ENCODE results near the gene PROKR1.

The PROKR1 gene

GRCh38 chr2:68653034-68653433 lies 9.7 kb downstream of the PROKR1 start:
- DNase-seq (ENCODE audit: low spot score), result no peak
- in situ Hi-C loops (cut with MboI; ENCODE audit: low sequenced_read_pairs, unreplicated experiment), result no loop called here
- TF ChIP-seq CTCF (IDR thresholded peaks at IDR 0.05; ENCODE audit: borderline replicate concordance, control extremely low read depth, extremely low read depth, insufficient read depth, missing control alignments), result no peak

DNA sequence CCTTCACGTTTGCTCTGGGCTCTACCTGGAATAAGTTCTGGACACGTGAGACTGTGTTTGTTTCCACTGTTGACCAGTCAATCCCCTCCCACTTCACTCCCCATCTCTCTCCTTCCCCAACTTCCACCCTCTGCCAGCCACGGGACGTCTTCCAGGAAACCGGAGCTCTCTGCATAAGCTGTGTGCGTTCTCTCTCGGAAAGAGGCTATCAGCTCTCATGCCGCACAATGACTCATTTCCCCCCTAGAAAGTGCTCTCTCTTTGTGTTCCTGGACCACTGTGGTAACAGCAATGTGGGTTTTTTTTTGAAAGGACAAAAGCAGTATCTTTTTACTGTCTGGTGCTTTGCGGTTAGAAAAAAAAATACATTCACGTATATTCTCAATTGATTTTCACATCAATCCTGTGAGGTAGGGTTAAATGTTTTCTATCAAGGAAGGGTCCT lies 10.2 kb downstream of the PROKR1 start:
- in situ Hi-C loops (cut with MboI; ENCODE audit: low sequenced_read_pairs, unreplicated experiment), result no loop called here
- DNase-seq (ENCODE audit: low spot score), result peak; percentile 67
- TF ChIP-seq CTCF (IDR thresholded peaks at IDR 0.05; ENCODE audit: borderline replicate concordance, control extremely low read depth, extremely low read depth, insufficient read depth, missing control alignments), result no peak

- DNase-seq (ENCODE audit: low spot score), result no peak
- TF ChIP-seq CTCF (IDR thresholded peaks at IDR 0.05; ENCODE audit: borderline replicate concordance, control extremely low read depth, extremely low read depth, insufficient read depth, missing control alignments), result no peak
- in situ Hi-C loops (cut with MboI; ENCODE audit: low sequenced_read_pairs, unreplicated experiment), result no loop called here
Observed at GRCh38 chr2:68658266-68658665, 14.9 kb downstream of the PROKR1 start.

DNA sequence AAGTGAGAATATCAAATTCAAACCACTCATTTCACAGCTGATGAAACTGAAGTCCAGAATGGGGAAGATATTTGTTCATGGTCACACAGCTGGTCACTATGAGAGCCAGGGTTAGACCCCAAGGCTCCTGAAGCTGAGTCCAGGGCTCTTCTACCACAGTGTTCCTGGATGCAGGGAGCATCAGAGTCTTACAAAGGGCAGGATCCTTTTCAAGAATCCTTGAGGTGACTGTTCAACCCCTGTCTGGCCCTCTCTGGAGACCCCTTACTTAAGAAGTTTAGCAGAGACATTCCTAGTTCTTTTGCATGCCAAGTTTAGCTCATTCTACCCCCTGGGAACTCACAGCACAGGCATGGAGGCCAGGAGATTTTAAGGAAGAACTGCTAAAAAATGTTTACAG lies 15.7 kb downstream of the PROKR1 start:
- DNase-seq (ENCODE audit: low spot score), result no peak
- in situ Hi-C loops (cut with MboI; ENCODE audit: low sequenced_read_pairs, unreplicated experiment), result no loop called here
- no peak for TF ChIP-seq CTCF (IDR thresholded peaks at IDR 0.05; ENCODE audit: borderline replicate concordance, control extremely low read depth, extremely low read depth, insufficient read depth, missing control alignments)

DNA sequence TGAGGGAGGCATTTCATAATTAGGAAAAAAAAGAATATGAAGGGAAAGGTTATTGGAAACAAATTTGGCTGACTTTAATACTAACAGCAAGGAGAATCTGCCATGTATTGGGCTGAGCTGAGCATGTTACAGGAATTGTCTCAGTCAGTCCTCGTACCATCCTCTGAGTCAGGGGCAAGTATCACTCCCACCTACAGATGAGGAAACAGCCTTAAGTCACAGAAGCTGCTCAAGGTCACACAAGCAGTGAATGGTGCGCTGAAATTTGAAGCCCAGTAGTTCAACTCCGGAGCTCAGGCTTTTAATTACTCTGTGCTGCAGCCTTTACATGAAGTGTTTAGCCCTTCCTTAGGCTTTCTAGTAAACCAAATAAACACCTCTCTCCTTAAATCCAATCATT lies 17.3 kb downstream of the PROKR1 start:
- in situ Hi-C loops (cut with MboI; ENCODE audit: low sequenced_read_pairs, unreplicated experiment), result no loop called here
- no peak for TF ChIP-seq CTCF (IDR thresholded peaks at IDR 0.05; ENCODE audit: borderline replicate concordance, control extremely low read depth, extremely low read depth, insufficient read depth, missing control alignments)
- DNase-seq (ENCODE audit: low spot score), result no peak

DNA sequence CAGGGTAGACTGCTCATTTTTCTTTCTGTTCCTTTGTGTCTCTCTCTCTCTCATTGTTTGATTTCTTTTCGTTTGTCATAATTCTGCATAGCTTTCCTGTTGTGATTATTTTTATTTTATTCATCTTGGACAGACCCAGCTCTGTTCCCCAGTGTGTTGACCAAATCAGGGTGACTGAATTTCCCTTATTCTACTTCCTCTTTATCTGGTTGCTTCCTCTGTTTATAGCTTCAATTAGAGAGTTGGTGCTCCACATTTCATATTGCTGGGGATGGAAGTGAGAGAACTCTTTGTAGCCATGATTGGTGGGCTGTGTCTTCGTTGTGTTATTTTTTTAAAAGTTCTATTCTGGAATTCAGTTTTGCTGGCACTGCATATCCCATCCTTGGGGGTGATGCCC lies 19.1 kb downstream of the PROKR1 start:
- TF ChIP-seq CTCF (IDR thresholded peaks at IDR 0.05; ENCODE audit: borderline replicate concordance, control extremely low read depth, extremely low read depth, insufficient read depth, missing control alignments), result no peak
- DNase-seq (ENCODE audit: low spot score), result no peak
- in situ Hi-C loops (cut with MboI; ENCODE audit: low sequenced_read_pairs, unreplicated experiment), result no loop called here
